Coronary artery (tissue), 2 donors: ENCODE data around the gene INKA1.
"Not testable (repeated sequence)": the region's sequence is repeated elsewhere in the genome, so short reads cannot be mapped to it uniquely, and the experiment has no call there.

Experiments
- DNase-seq: peaks from one replicate; pipeline ENCODE4 v3.0.0-alpha.2; 2017; ENCODE audit warnings: low spot score
- H3K27ac ChIP-seq, 2 donors: fragments of 200-600 bp; sonication (generic); one replicate each; pipeline ENCODE4 v1.5.1; 2016 to 2019
- H3K4me3 ChIP-seq: fragments of 200-600 bp; sonication (generic); 2 replicates; pipeline ENCODE4 v1.5.1; 2016; ENCODE audit warnings: mild to moderate bottlenecking, moderate library complexity
- CTCF ChIP-seq: fragments of 200-600 bp; sonication (generic); IDR thresholded peaks from one replicate; pipeline ENCODE4 v1.5.1; 2019; ENCODE audit warnings: antibody characterized with exemption

Gene INKA1

GRCh38 chr3:49780080-49780974, 22.7 kb upstream of the INKA1 start:
- Histone ChIP-seq H3K4me3 (no peak overlapping the region), H3K27ac (no peak overlapping the region)
- DNase-seq = no peak
- no peak for TF ChIP-seq CTCF

- not testable (repeated sequence) for H3K27ac ChIP-seq, H3K4me3 ChIP-seq, DNase-seq
Observed at GRCh38 chr3:49780975-49781365, 22.1 kb upstream of the INKA1 start.

GRCh38 chr3:49781415-49782199, 21.5 kb upstream of the INKA1 start:
- no peak overlapping the region for H3K27ac ChIP-seq
- TF ChIP-seq CTCF = no peak
- peak; percentile 19 for DNase-seq
- no peak overlapping the region for H3K4me3 ChIP-seq

- H3K4me3 ChIP-seq = not testable (repeated sequence)
- peak; percentile 12 for DNase-seq
Observed at GRCh38 chr3:49782277-49782676, 20.8 kb upstream of the INKA1 start.

GRCh38 chr3:49785565-49786356, 17.3 kb upstream of the INKA1 start:
- peak; percentile 76 for DNase-seq

More at GRCh38 chr3:49782277-49782676, 20.8 kb upstream of the INKA1 start:
- H3K27ac ChIP-seq = not testable (repeated sequence)

GRCh38 chr3:49786357-49787181, 16.5 kb upstream of the INKA1 start, which contains the start of gene IP6K1:
Gene IP6K1, minus strand, starts transcription at chr3:49786542. Its CDS starts 38,502 bp downstream, at chr3:49748040.
- H3K4me3 ChIP-seq = peak within 1 kb of the TSS; percentile 91
- peak; percentile 100 for DNase-seq
- H3K27ac ChIP-seq = peak within 1 kb of the TSS; percentile 91 to 94
- no peak for TF ChIP-seq CTCF

More at GRCh38 chr3:49785565-49786356, 17.3 kb upstream of the INKA1 start:
- peak overlapping the region; percentile 91 to 94 for H3K27ac ChIP-seq
- TF ChIP-seq CTCF = no peak
- peak overlapping the region; percentile 91 for H3K4me3 ChIP-seq

- TF ChIP-seq CTCF = no peak
- no peak for DNase-seq
- Histone ChIP-seq H3K27ac (peak overlapping the region; percentile 91 to 94), H3K4me3 (peak overlapping the region; percentile 91)
Observed at GRCh38 chr3:49787182-49787464, 15.9 kb upstream of the INKA1 start.
